ENCODE measurements around the gene SLIT1.

The SLIT1 gene

DNA sequence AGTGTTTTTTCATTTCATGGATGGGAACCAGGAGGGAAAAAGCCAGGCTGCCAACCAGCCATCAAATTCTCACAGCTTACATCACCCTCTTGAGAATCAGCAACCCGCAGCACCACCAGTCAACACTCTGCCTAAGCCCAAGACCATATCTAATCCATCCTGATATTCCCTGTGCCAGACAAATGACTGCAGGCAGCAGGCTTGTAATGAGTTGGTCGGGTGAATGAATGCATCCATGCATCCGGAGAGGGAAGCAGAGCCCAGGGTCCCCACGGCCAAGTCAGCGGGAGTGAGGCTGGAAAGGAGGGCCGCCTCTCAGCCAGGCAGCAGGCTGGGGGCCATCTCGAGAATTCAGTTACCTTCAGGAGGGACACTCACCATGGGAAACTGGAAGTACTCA lies 46.9 kb downstream of the SLIT1 start:
- no peak for DNase-seq (ENCODE audit: low spot score)

- no peak for DNase-seq (ENCODE audit: low spot score)
Observed at GRCh38 chr10:97138174-97138573, 47.6 kb downstream of the SLIT1 start.

DNA sequence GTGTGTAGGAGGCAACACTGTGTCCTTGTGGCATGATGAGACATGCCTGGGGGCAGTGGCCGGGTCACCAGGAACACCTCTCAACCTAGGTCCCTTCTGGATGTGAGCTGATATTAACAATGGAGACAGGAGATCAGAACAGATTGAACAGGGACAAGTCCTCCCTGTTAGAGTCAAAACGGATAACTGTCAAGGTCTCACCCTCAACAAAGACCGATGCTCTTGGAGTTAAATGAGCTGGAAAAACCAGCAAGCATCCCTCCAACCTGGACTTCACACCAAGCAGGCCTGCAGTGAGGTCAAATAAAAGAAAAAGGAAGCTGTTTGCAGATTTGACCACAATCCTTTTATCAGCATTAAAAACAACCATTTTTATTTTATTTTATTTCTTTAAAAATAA lies 49.0 kb downstream of the SLIT1 start:
- no peak for DNase-seq (ENCODE audit: low spot score)

DNA sequence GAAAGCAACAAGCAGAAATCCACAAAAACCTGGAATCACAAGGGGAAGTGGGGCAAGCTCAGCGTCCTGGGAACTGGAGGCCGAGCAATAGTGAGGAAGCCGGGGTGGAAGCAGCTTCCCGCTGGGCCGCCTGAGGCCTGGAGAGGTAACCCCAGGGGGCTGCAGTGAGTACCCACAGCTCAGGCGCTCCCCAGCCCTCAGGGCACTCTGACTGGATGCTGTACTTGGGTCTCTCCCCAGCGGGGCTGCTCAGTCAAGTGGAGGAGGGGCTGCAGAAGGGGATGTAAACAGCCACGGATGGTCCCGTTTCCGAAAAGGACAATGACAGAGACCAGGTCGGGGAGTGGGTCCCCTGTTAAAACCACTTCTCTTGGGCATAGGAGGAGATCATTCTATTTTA lies 50.3 kb downstream of the SLIT1 start:
- DNase-seq (ENCODE audit: low spot score), result no peak

- DNase-seq (ENCODE audit: low spot score), result no peak
Observed at GRCh38 chr10:97134983-97135382, 50.8 kb downstream of the SLIT1 start.

- no peak for DNase-seq (ENCODE audit: low spot score)
Observed at GRCh38 chr10:97134110-97134509, 51.6 kb downstream of the SLIT1 start.

- DNase-seq (ENCODE audit: low spot score), result no peak
Observed at GRCh38 chr10:97132273-97132672, 53.5 kb downstream of the SLIT1 start.

DNA sequence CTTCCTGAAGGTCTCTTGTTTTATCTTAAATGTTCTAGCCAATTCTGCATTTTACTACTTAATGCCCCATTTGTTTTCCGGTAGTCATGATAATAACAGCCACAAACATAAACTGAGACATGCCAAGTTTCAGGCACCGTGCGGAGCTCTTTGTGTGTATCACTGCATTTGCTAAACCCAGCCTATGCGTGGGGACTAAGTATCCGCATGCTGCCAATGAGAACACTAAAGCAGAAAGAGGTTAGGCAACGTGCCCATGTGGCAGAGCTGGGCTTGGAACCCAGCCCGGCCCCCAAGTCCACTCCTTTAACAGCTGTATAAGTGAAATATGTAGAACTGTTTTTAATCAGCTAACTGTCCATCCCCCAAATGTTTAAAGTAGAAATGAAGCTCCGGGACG lies 54.1 kb downstream of the SLIT1 start:
- DNase-seq (ENCODE audit: low spot score), result no peak

GRCh38 chr10:97131181-97131628 lies 54.6 kb downstream of the SLIT1 start:
- DNase-seq (ENCODE audit: low spot score), result no peak

DNA sequence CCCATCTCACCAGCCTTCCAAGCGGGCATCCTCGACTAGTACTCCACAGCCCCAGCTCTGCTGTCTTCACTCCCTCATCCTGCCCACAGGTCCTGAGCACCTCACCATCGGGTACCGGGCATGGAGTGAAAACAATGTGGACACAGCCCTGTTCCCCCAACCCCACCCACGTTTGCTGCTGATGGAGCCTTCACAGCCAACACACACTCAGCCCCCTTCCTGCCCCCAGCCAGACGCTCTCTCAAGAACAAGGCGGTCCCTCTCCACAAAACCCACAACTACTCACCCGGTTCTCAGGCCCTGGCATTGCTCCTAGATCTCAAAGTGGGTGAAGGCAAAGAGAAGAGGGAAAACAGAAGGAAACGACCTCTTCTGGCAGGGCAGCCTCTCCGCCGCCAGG lies 56.1 kb downstream of the SLIT1 start:
- no peak for DNase-seq (ENCODE audit: low spot score)

DNA sequence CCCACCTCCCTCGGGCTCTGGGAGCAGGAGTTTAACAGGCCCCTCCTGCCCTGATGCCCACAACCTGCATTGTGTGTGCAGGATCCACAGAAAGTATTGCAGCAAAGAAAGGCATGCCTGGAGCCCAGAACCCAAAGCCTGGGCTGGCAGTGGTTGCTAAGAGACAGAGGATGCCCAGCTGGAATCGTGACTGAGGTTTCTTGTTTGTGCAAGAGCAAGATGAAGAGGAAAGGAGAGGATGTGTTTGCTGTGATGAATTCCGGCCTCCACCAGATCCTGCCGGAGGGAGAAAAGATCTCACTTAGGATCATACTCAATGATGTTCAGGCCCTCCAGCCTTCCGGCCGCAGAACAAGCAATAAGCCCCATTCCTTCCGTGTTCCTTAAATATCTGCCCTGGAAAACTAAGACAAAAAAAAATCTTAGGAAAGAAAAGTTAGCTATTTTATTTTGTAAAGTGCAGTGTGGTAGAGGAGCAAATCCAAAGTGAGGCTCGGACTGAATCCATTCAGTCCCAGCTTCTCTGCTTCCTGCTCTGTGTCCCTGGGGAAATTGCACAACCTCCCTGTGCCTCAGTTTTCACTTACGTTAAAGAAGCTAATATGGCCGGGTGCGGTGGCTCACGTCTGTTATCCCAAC lies 57.1 kb downstream of the SLIT1 start:
- no peak for DNase-seq (ENCODE audit: low spot score)

DNA sequence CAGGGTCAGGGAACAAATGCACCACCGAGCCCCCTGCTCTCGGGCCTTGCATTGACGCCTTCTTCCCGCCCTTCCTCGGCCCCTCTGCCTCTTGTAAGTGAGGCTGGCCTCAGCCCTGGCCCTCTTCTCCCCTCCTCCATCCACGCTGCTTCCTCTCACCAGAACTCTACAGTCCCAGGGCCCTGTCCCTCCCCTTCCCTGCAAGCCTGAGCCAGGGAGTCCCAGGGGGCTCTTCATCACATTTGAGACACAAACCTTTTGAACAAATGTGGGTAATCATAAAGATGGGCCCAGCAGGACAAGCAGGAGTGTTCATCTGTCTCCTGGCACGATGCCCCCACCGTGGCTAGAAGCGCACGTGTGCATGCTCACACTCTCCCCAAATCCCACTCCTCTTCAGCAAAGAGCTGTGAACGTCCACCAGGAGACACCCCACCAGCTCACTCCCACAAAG lies 57.7 kb downstream of the SLIT1 start:
- DNase-seq (ENCODE audit: low spot score), result no peak

DNA sequence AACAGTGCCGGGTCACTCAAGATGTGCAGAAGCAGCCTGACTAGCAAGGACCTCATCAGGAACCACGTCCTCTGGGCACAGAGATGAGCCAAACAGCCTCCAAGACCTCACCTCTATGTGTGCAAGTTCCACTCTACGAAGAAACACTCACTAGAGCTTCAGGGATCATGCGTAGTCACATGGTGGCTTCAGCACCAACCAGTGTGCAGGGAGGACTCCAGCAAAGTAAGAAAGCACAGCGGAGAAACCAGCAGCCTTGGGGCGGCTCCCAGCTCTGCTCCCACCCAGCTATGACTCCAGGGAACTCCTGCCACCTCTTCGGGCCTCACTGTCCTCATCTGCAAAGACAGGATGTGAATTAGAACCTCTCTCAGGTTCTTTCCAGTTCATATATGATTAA lies 58.2 kb downstream of the SLIT1 start:
- no peak for DNase-seq (ENCODE audit: low spot score)

DNA sequence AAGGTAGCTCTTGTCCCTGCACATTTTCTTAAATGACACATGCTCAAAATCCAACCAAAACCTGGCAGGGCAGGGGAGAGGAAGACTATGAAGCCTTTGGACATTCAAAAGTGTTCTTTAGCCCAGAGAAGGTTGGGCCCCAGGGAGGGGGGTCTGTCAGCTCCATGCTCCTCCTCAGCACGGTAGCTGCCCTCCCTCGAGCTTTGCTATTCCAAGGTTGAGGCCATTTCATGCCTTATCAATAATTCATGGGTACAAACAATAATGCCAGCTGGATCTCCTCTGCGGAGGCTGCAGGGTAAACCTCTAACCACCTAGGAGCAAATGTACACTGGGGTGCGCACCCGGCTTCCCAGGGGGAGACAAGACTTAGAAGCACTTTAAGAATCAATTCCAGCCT lies 61.5 kb downstream of the SLIT1 start:
- no peak for DNase-seq (ENCODE audit: low spot score)

DNA sequence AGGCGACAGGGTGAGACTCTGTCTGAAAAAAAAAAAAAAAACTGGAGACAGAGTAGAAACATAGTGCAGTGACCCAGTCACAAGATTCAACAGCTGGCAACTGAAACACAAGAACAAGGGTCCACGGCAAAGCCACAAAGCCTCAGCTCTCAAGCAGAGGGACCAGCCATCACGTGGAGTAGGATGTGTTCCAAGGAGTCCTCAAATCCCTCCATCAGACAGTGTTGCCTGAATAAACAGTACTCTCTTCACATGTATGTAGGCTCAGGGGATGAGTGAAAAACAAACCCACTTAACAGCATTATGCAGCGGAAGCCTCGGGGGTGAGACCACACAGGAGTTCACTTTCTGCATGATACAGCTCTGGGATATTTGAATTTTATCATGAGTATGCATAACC lies 62.0 kb downstream of the SLIT1 start:
- DNase-seq (ENCODE audit: low spot score), result no peak

DNA sequence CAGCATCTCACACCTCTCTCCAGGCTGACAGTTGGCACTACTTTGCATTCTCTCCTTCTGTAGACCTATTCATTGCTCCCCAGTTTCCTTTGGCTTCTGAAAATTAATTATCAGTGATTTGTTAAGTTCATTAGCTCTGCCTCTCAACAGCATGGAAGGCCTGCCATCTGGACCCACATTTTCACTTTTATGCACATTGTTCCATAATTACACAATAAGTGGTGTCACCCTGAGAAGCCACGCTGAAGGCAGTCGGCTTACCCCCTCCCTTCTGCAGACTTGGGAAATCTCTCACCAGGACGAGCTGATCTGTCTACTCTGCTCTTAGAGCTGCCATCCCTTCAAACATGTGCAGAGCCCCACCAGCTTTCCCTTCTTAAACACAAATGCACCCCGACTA lies 64.7 kb downstream of the SLIT1 start:
- DNase-seq (ENCODE audit: low spot score), result no peak

- DNase-seq (ENCODE audit: low spot score), result no peak
Observed at GRCh38 chr10:97120370-97120769, 65.4 kb downstream of the SLIT1 start.

DNA sequence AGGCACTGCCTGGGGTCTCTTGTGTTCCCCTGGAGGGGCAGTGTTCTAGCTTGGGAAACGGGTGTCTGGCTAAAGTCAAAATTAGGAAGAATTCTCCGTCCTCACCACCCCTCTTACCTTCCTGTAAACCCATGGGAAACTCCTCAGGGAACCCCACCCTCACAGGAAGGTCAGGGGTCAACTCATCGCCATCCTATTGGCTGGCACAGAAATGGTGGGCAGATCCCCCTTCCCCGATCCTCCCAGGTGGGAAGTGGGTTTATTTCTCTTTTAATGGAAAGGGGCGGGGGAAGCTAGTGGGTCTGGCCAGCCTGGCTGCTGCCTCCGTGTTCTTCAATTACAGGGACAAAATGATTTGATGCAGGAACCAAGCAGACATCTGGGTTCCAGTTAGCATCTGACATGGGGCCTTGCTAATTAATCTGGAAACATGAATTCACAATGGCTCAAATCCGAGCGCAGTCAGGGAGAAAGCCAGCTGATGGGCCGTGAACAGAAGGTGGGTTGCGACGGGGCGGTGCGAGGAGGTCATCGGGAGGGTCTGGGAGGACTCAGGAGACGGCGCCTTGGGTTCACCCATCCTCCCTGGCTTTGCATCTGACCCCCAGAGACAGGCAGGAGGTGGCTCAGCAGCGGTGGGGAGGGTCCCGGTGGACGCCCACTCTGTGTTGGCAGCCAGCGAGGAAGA lies 66.6 kb downstream of the SLIT1 start:
- DNase-seq (ENCODE audit: low spot score), result no peak

DNA sequence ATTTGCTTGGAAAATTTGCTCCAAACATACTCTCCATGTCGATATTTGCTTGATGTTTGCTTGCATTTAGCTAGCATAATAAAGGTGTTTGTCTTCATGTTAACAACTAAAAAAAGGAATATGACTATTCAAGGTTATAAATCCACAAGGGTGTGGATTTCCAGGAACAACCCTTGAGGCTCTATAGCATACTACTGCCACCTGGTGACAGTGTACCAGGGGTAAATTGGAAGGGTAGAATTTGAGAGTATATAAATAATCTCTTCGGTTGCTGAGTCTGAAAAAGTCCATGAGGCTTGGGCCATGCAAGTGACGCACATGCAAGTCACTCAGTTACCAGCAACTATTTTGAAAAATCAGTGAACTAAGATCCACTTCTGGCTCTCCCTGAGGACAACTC lies 68.4 kb downstream of the SLIT1 start:
- DNase-seq (ENCODE audit: low spot score), result no peak

DNA sequence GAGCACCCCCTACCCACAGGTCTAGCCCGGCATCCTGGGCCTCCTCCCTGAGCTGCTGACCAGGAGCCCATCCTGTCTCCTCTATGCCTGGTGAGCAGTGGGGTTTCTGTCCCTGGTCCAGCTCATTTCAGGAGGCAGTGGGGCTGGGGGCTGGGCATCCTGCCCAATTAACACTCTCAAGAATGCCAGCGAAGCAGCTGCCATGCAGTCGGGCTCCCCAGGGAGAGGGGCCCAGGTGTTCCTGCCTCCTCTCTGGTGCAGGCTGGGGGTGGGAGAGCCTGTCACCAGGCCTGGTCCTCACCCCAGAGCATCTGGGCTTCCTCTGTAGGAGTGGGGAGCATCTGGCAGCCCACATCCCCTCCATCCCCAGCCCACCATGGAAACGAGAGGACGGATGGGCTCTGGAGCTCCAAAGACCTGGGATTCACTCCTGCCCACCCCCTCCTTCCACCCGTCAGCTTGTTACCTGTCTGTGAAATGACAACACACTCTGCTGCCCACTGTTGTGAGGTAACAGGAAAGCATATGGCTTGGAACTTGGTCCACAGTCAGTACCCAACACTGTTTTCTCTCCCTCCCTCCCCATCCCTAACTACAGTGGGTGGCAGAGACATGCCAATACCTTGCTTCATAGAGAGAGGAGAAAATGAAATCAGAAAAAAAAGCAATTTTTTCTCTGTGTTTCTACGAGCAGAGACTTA lies 69.1 kb downstream of the SLIT1 start:
- no peak for DNase-seq (ENCODE audit: low spot score)

- no peak for DNase-seq (ENCODE audit: low spot score)
Observed at GRCh38 chr10:97115846-97116245, 69.9 kb downstream of the SLIT1 start.

DNA sequence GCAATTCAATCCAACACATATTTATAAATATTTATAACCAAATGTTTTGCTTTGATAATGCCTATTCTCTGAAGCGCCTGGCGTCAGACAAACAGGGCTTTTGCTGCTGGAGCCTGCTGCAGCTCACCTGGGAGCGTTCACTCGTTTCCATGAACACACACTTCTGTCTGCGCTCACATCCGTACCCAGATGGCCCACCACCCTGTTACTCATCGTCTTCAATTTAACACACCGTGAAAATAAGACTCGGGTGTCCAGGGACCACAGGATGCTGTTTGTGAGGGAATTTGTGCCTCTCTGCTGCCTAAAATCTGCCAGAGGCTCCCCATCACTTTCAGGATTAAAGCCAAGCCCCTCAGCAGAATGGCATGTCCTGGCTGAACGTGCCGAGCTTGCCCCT lies 74.1 kb downstream of the SLIT1 start:
- DNase-seq (ENCODE audit: low spot score), result no peak

GRCh38 chr10:97109547-97109946 lies 76.2 kb downstream of the SLIT1 start:
- no peak for DNase-seq (ENCODE audit: low spot score)
